ENCODE results near the gene NCAM2.

DNA sequence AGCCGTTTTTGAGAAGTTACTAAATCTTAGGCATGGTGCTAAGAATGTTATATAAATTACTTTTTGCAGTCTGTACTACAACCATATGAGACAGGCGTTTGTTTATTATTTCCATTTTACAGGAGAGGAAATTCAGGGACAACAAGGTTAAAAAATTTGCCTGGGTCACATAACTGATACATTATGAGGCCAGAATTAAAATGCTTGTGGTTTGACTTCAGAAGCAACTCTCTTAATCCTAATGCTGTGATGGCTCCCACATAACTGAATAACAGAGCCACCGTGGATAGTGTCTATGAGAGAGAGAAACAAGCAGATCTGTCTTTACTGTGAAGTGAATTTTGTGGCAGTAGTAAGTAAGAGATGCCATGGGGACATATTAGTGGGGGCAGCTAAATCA lies 184.9 kb downstream of the NCAM2 start:
- TF ChIP-seq CTCF (conservative IDR thresholded peaks at IDR 0.05; ENCODE audit: low read depth, low read length) (no peak), EZH2 (IDR thresholded peaks at IDR 0.05; ENCODE audit: low read length, unreplicated experiment) (no peak)

Measured in PC-3 (cell line).